HPDE6-E6E7 (cell line): ENCODE results near the gene SFXN1.

ENCODE experiments used
- DNase-seq: peaks from one replicate; pipeline ENCODE4 v3.0.0; 2011; ENCODE audit warnings: missing footprints; ENCODE audit errors: extremely low spot score

Gene SFXN1

DNA sequence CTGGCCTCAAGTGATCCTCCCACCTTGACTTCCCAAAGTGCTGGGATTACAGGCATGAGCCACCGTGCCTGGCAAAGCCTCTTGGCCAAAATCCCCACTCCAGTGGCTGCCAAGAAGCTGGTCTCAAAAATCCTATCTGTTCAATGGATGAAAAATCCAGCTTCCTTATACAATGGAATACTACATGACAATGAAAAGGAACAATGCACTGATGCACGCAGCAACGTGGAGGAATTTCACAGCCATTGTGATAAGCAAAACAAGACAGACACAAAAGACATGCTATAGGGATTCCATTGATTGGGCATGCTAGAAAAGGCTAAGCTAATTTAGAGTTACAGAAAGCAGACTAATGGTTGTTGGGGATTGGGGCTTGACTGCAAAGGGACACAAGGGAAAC, 13.1 kb upstream of the SFXN1 start:
- no peak for DNase-seq

DNA sequence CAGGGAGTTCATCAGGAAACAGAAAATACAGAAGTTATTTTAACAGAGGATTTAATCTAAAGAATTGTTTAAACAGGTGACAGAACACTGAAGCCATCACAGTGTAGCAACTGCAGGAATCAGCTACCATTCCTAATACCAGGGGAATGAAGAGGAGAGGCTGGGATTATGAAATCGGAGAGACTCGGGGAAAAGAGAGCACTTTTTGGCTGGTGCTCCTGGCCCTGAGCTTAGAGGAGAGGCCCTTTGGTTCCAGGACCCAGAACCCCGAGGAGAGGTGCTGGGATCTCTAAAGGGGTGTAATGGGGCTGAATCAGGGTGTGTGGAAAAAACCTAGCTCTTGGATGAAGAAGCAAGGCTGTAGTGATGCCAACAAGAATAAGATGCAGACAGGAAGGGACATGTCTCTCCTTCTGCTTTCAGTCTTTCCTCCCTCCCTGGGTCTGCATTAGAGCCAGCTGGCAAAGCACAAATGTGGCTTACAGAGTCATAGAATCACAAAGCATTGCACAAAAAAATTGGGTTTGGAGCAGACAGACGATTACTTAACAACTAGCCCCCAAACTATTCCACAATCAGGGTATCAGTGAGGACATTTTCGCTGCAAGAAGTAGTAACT, 11.6 kb upstream of the SFXN1 start:
- DNase-seq = no peak

DNA sequence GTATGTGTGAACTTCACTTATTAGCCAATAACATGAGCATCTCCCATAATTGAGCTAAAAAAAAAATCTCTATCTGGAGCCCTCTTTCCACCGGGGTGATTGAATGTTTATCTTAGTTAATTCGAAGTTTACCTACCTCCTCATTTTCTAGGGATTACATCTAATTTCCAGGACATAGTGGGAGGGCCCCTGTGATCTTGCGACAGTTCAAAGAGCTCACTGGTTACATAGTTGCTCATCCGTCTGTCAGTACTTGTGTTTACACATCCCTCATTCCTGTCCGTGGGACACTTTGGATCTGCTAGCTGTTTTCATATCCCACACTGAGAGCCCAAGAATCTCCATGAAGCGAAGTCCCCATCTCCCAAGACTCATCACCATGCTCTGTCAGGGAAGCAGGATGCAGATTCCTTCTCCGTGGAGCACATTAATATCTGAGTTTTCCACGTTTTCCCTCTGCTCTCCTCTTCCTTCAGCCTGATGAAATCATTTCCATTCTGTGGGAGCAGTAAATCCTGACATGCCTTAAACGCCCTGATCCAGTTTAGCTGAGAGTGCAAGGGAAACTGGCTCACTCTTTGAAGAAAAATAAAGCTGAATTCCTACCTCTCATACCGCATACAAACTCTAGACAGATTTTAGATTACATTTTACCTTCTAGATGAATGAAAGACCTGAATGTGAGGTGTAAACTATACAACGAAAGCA, 10.2 kb upstream of the SFXN1 start:
- no peak for DNase-seq

DNA sequence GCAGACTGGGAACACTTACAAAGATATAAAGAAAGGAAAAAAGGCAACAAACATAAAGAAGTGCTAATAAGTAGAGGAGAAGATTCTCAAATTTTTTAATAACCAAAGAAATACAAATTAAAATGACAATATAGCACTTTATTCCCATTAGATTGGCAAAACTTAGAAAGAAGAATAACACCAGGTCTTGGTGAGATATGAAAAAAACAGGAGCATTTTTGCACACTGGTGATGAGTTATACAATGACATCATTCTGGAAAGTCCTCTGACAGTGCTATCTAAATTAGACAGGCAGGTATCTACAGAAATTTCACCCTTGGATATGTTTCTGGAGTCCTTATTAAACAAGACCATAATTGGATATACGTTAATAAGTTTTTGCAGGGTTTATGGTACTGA, 9.5 kb upstream of the SFXN1 start:
- no peak for DNase-seq

DNA sequence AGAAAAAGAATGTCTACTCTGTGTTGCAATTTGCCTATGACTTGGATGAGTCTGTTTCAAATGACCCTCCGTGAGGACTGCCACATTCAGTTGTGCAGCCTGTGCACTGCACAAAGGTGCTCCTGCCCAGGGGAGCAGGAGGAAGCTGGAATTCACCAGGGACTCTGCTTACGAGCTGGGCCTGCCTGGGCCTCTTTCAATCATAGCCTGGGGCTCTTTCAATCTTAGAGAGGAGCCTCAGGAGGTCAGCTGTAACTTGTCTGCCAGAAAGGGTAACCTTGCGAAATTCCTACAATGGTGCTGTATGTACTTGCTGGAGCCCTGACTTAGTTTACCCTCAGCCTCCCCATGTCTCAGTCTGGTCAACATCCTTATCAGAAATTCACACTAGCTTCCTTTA, 8.4 kb upstream of the SFXN1 start:
- DNase-seq = no peak

DNA sequence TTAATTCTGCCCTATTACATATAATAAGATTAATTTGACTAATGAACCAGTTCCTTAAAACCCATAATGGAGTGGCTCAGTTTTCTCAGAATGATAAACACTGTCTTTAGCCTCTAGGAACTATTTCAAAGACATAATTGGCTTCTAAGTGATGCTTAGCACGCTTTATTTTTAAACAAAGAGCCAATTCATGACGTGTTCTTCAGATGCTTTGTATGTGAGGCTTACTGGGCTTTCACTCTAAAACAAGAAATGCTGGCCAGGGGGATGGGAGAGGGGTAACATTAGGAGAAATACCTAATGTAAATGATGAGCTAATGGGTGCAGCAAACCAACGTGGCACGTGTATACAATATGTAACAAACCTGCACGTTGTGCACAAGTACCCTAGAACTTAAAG, 7.6 kb upstream of the SFXN1 start:
- DNase-seq = no peak

DNA sequence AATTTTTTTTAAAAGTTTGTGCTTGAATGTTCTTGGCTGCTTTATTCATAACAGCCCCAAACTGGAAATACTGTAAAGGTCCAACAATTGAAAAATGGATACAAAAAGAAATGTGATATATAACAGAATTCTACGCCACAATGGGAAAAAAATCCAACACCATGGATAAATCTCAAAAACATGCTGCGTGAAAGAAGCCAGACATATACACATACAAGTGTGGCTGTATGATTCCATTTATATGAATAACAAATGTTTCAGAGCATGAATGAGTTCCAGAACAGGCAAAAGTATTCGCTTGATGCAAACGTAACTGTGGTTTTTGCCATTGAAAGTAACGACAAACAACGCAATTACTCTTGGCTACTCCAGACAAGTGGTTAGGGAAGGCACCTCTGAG, 7.2 kb upstream of the SFXN1 start:
- no peak for DNase-seq

DNA sequence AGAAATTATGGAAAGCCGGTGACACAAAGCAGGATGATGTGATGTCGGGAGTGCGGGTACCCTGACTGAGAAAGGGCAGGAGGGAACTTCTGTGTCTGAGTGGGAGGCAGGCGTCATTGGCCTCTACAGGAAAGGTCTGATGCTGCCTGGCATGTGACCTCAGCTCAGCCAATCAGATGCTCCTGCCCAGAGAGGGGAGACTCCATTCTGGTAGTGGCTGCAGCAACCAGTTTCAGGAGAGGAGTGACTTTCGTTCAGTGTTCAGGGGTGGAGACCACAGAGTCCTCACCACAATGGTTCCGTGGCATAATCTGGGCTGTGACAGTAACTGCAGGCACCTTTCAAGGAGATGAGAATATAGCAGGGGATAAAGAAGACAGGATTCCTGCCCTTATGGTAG, 6.7 kb upstream of the SFXN1 start:
- DNase-seq = no peak

DNA sequence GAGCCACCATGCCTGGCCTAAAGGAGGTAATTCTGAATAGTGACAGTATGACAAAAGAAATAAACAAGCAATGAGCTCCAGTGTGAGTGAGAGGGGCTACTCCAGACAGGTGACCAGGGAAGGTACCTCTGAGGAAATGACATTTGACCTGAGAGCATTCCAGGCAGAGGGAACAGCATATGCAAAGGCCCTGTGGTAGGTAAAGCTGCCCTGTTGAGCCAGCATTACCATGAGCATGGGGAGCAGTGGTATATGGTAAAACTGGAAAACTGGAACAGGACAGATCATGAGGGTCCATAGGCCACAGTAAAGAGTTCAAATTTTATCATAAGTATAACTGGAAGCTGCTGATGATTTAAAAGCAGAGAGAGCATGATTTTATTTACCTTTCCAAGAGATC, 6.0 kb upstream of the SFXN1 start:
- no peak for DNase-seq

DNA sequence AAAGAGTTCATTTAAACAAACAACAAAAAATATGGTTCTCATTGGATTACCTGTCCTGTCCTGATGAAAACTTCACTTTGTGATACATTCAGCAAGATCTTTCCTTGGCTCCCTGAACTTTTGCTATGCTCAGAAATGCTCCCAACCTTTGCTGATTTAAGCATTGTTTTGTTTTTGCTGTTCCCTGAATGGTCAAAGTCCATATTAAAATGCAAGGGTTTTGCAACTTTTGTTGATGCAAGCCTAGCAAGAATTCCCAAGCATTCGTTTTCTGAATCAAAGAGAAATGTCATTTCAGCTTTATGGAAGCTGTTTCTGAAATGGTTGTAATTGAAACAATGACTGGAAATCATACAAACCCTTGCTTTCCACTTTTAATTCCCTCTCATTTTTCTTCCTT, 3.1 kb upstream of the SFXN1 start:
- no peak for DNase-seq

DNA sequence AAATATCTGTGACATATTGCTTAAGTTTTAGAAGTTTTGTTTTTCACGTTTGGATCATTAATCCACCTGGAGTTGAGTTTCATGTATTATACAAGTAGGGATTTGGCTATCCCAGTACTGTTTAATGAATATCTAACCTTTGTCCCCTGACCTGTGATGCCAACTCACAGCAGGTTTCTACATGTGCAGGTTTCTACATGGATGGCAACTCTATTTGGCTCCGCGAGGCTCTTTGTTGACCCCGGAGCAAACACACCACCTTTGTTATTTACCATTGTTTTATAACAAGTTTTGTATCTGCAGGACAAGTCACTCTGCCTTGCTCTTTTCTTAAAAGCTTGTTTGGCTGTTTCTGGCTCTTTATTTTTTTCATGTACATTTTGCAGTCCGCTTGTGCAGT, 920 bp upstream of the SFXN1 start:
- DNase-seq = no peak

DNA sequence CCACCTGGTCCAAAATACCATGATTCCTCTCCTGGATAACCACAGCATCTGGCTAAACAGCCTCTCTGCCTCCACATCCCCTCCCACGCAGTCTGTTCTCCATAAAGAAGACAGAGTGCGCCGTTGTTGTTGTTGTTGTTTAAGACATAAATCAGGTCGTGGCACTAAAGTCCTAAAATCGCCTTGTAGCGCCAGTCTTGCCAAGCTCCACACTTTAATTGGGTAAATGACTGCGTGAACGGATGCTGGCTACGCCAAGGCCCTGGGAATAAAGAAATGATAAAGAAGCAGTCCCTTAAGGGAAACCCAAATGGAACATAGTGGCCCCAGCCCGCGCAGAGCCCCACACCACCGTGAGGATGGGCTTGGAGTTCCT, 364 bp upstream of the SFXN1 start:
- no peak for DNase-seq

DNA sequence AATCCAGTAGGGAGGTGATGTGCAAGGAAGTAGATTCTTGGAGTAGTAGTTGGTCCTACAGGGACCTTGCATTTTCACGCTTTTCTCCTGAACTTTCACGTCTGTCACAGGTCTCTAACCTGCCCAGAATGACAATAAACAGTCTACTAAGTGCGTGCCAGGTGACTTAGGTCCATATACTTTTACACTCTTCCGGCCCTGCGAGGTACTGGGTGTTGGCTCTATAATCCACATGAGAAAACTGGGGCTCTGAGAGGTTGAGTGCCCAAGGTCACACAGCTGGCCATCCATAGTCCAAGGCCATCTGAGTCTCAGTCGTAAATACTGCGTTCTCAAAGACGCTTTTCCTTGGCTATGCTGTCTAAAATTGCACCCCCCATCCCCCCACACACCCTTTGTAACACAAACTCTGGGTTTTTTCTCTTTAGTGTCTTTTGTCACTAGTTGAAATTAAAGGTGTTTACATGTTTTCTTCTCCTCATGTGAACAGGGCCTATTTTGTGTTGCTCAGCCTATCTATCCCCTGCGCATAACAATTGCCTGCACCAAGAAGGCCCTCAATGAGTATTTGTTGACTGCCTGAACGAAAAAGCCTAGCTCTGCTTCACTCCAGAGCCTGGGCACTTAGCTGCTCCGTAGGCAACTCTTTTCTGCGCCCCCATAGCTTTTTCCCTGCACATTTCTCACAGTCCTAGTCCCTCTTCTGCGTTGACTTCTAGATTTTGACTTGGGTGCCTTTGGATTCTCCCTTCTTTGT, 943 bp downstream of the SFXN1 start:
- DNase-seq = no peak

DNA sequence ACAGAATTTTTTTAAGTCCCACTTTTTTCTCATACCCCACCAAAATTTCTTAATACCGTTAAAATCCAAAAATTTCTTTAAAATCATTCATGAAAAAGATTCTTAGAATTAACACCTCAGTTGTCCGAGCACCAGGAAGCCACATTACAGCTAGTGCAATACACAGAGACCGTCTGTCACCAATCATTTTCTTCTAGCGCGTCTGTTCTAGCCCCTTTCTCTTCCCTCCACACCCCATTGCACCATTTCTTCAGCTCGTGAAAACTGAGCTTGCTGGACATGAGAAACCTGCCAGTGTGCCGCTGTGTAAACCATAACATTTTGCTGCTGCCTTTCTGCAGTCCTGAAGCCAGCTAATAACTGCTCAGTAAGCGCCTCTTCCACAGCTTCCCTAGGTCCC, 5.0 kb downstream of the SFXN1 start:
- DNase-seq = no peak

DNA sequence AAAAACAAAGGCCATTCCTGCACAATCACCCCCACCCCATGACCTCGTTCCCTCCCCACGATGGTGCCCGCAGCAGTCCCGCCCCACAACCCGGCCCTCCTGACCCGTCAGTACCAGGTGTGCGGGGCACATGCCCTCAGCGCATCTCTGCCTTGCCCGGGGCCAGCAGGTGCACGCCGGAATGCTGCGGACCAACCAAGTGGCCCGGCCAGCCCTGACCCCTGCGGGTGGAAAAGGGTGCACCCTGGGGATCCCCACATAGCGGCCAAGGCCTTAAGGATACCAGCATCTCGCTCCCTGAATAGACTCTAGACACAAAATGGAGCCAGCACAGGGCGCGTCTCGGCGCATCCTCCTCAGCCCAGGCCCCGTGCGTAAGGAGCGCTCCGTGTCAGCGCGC, 6.0 kb downstream of the SFXN1 start:
- DNase-seq = no peak

DNA sequence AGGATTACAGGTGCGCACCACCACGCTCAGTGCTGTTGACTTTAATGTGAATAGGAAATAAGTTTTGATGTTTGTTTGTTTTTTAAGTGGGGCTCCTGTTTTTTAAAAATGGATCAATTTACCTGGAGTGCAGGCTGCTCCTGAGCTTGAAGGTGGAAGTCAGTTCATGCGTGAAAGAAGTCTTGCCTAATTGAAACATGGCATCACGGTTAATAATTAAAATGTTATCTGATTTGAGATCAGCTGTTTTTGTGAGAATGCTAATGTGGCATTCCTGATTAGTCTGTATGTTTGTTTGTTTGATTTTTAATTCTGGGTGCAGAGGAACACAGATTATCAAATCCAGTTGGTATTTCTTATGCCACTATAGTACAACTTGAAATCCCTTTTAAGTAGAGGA, 6.5 kb downstream of the SFXN1 start:
- no peak for DNase-seq

DNA sequence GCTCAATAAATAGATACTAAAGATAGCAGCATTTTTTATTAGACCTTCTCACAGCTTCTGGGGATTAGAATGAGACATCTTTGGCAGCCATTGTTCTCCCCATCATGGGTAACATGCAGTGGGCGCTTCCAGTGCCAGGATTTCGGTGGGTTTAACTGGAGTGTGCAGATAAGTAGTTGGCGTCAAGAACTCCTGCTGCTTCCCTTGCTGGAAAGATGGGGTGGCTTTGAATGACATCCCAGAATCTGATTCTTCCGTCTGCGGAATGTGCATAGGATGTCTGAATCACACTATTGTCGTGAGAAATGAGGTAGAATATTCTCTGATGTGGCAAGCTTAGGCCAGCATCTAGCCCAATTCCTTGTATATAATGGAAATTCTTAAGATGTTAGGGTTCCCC, 7.3 kb downstream of the SFXN1 start:
- no peak for DNase-seq

DNA sequence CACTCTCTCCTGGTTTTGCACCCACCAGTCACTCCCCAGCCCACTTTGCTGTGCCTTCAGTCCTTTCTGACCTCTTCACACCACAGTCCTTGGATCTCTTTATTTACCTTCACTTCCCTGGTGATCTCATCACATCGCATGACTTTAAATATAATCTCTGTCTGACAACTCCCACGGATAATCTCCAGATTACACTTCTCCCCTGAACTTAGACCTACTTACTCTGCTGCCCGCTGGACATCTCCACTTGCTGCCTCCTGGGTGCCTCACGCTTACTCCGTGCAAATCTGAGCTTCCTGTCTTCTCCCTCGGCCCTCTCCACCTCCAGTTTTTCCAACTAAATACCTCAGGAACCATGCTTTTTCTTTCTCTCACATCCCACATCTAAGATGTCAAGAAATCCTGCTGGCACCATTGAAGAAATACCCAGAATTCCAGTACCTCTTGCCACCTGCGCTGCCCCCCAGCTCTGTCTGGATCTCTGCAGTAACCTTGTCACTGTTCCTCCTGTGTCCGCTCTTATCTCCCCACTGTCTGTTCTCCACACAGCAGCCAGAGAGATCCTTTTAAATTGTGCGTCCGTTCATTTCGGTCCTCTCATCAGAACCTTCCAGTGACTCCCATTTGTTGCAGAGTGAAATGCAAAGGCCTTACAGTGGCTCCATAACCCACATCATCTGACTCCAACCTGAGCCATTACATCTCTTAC, 9.3 kb downstream of the SFXN1 start:
- DNase-seq = no peak

DNA sequence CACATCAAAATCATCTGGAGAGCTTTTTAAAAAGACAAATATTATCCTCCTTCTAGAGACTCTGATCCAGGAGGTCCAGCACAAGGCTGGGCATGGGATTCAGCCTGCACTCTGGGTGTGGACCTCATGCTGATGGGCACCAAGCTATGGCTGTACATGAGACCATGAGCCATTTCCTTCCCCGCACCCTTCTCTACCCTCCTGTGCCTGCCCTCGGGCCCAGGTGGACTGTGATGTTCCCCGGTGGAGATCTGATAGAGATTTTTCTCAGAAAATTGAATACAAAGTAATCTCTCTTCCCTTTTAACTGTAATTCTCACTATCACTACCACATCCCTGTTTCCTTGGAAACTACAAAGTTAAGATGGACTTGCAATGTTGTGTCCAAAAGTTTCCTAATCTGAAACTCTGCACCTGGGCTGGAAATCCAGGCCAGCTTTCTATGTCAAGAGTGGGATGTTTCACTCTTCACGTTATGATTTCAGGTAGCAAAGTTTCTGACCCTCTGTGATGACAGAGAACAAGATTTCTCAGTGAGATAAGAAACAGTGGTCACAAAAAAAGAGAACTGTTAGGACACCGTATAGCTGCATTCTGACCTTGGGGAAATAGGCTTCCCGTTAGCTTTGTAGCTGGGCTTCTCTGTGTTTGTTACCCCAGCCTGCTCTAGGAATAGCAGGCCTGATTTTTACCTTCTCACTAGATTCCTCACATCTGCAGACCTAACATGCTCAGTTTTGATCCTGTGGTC, 11.5 kb downstream of the SFXN1 start:
- DNase-seq = no peak

DNA sequence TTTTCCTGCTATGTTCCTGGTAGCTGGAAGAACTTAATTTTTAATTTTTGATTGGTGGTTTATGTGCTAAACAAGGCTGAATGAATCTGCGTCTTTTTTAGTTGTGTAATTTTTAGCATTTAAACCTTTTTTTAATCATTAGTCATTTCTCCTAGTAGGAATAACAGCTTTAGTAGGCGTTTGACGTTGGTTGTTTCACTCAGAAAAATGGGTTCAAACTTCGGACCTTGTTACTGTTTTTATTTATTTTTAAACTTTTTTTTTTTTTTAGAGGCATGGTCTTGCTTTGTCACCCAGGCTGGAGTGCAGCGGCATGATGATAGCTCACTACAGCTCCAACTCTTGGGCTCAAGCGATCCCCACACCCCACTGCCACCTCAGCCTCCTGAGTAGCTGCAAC, 12.9 kb downstream of the SFXN1 start:
- DNase-seq = no peak

DNA sequence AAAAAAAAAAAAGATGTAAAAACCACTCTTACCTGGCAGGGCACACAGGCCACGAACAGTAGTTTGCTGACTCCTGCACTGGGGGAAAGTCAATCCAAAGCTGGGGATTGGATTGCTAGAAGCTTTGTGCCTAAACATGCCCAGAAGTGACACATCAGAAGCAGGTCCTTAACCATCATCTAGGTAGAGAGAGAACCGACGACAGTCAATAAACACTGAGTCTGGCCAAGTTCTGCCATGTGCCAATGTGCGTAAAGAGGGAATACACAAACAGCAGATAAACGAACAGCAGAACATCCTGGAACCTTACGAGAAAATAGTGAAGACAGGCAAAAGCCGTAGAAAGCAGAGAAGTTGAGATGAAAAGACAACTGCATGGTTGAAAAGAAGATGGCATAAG, 14.9 kb downstream of the SFXN1 start:
- no peak for DNase-seq

DNA sequence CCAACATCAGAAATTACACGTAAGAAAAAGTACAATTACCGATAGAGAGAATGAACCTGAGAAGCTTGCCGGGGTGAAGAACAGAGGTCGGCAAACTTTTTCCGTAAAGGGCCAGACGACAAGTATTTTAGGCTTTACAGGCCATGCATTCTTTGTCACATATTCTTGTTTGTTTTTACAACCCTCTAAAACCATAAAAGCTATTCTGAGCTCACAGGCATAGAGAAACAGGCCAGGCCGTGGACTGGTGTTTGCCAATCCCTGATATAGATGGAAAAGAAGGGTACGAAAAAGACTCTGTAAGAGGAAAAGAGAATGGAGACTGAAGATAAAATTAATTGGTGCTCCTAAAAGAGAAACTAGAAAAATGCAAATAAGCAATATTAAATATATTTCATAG, 15.4 kb downstream of the SFXN1 start:
- no peak for DNase-seq
